SJSA1 (cell line): ENCODE measurements around the gene SLC9A9. TPM values are rescaled to one million over a fixed set of nuclear protein-coding genes. Genes with fewer than 3 reads are reported as not detected.
A peak's percentile ranks its signal among the peaks of the same experiment; 100 is the strongest.

Experiments used
- DNase-seq, 2 experiments: peaks; one replicate each; pipeline ENCODE4 v3.0.0-alpha.2; 2015 to 2020; ENCODE audit warnings: low spot score in 2 of 2, low read depth in 1 of 2
- H3K27ac ChIP-seq: fragments of 250-450 bp; sonication (Bioruptor Pico); 2 replicates; pipeline ENCODE4 v1.5.1; 2020; ENCODE audit warnings: mild to moderate bottlenecking, moderate library complexity
- H3K27me3 ChIP-seq: fragments of 250-450 bp; sonication (Bioruptor Pico); replicated peaks from 2 replicates; pipeline ENCODE4 v1.5.1; 2020; ENCODE audit warnings: mild to moderate bottlenecking, moderate library complexity
- H3K36me3 ChIP-seq: fragments of 250-450 bp; sonication (Bioruptor Pico); 2 replicates; pipeline ENCODE4 v1.5.1; 2020; ENCODE audit warnings: mild to moderate bottlenecking
- H3K4me1 ChIP-seq: fragments of 250-450 bp; sonication (Bioruptor Pico); replicated peaks from 2 replicates; pipeline ENCODE4 v1.6.1; 2021; ENCODE audit warnings: mild to moderate bottlenecking
- H3K4me3 ChIP-seq: fragments of 250-450 bp; sonication (Bioruptor Pico); 2 replicates; pipeline ENCODE4 v1.5.1; 2020; ENCODE audit warnings: mild to moderate bottlenecking
- H3K9me3 ChIP-seq: fragments of 250-450 bp; sonication (Bioruptor Pico); replicated peaks from 2 replicates; pipeline ENCODE4 v1.5.1; 2020; ENCODE audit warnings: mild to moderate bottlenecking
- total RNA-seq: library from RNA; depleted of rRNA; stranded (reverse); fragments of >200 nt; shearing (Covaris generic); gene quantifications from 2 replicates; pipeline ENCODE4 v1.2.3, GENCODE V29; 2014

The SLC9A9 gene
- total RNA-seq, 1 experiment from 2014 or later, result 0.05 TPM

- H3K27me3 ChIP-seq, result no peaks in the 10 kb centered on the region
- H3K36me3 ChIP-seq, result no peaks in the 10 kb centered on the region
- H3K27ac ChIP-seq, result no peak overlapping the region
- DNase-seq, result no peak
- H3K9me3 ChIP-seq, result no peaks in the 10 kb centered on the region
- no peak overlapping the region for H3K4me3 ChIP-seq
- H3K4me1 ChIP-seq, result peaks cover 23% of the 10 kb centered on the region
Measured at GRCh38 chr3:143243686-143244085, 604.6 kb downstream of the SLC9A9 start.

GRCh38 chr3:143242691-143243090, 605.6 kb downstream of the SLC9A9 start:
- Histone ChIP-seq H3K9me3 (no peaks in the 10 kb centered on the region), H3K27ac (no peak overlapping the region)
- DNase-seq, result no peak

GRCh38 chr3:143242101-143242500, 606.2 kb downstream of the SLC9A9 start:
- DNase-seq, result no peak
- Histone ChIP-seq H3K27me3 (no peaks in the 10 kb centered on the region), H3K9me3 (no peaks in the 10 kb centered on the region), H3K4me3 (no peak overlapping the region), H3K27ac (no peak overlapping the region), H3K36me3 (no peaks in the 10 kb centered on the region), H3K4me1 (peaks cover 36% of the 10 kb centered on the region)

More at GRCh38 chr3:143242691-143243090, 605.6 kb downstream of the SLC9A9 start:
- Histone ChIP-seq H3K4me1 (peaks cover 33% of the 10 kb centered on the region), H3K27me3 (no peaks in the 10 kb centered on the region), H3K36me3 (no peaks in the 10 kb centered on the region), H3K4me3 (no peak overlapping the region)

- H3K36me3 ChIP-seq, result no peaks in the 10 kb centered on the region
- no peak overlapping the region for H3K27ac ChIP-seq
- DNase-seq, result no peak
- H3K4me3 ChIP-seq, result no peak overlapping the region
- H3K9me3 ChIP-seq, result no peaks in the 10 kb centered on the region
- H3K27me3 ChIP-seq, result no peaks in the 10 kb centered on the region
- peaks cover 40% of the 10 kb centered on the region for H3K4me1 ChIP-seq
Measured at GRCh38 chr3:143241481-143241951, 606.8 kb downstream of the SLC9A9 start.

GRCh38 chr3:143240886-143241285, 607.4 kb downstream of the SLC9A9 start:
- peak in 1 of 2 experiments; percentile 9 for DNase-seq
- H3K36me3 ChIP-seq, result no peaks in the 10 kb centered on the region
- no peaks in the 10 kb centered on the region for H3K9me3 ChIP-seq
- no peaks in the 10 kb centered on the region for H3K27me3 ChIP-seq
- H3K4me1 ChIP-seq, result peaks cover 47% of the 10 kb centered on the region
- H3K27ac ChIP-seq, result no peak overlapping the region
- no peak overlapping the region for H3K4me3 ChIP-seq

GRCh38 chr3:143239031-143239430, 609.2 kb downstream of the SLC9A9 start:
- Histone ChIP-seq H3K9me3 (no peaks in the 10 kb centered on the region), H3K4me3 (no peak overlapping the region), H3K27ac (peak overlapping the region; percentile 62), H3K36me3 (no peaks in the 10 kb centered on the region), H3K4me1 (peaks cover 63% of the 10 kb centered on the region), H3K27me3 (no peaks in the 10 kb centered on the region)
- DNase-seq, result peak in 1 of 2 experiments; percentile 75

GRCh38 chr3:143237077-143237627, 611.1 kb downstream of the SLC9A9 start:
- peaks cover 63% of the 10 kb centered on the region for H3K4me1 ChIP-seq
- H3K4me3 ChIP-seq, result no peak overlapping the region
- peak; percentile 79 to 95 for DNase-seq
- H3K27me3 ChIP-seq, result no peaks in the 10 kb centered on the region
- H3K36me3 ChIP-seq, result no peaks in the 10 kb centered on the region
- peak overlapping the region; percentile 61 for H3K27ac ChIP-seq
- H3K9me3 ChIP-seq, result no peaks in the 10 kb centered on the region

- Histone ChIP-seq H3K9me3 (no peaks in the 10 kb centered on the region), H3K27me3 (no peaks in the 10 kb centered on the region), H3K36me3 (no peaks in the 10 kb centered on the region), H3K4me1 (peaks cover 63% of the 10 kb centered on the region), H3K27ac (peak overlapping the region; percentile 61), H3K4me3 (no peak overlapping the region)
- no peak for DNase-seq
Measured at GRCh38 chr3:143236226-143236964, 611.9 kb downstream of the SLC9A9 start.

- Histone ChIP-seq H3K9me3 (no peaks in the 10 kb centered on the region), H3K27me3 (no peaks in the 10 kb centered on the region), H3K36me3 (no peaks in the 10 kb centered on the region), H3K4me3 (no peak overlapping the region), H3K4me1 (peaks cover 58% of the 10 kb centered on the region), H3K27ac (no peak overlapping the region)
- DNase-seq, result no peak
Measured at GRCh38 chr3:143235614-143236204, 612.6 kb downstream of the SLC9A9 start.

GRCh38 chr3:143234526-143234925, 613.7 kb downstream of the SLC9A9 start:
- no peaks in the 10 kb centered on the region for H3K36me3 ChIP-seq
- H3K4me1 ChIP-seq, result peaks cover 49% of the 10 kb centered on the region
- peak overlapping the region; percentile 2; the same call in 1 of the 2 replicates for H3K27ac ChIP-seq
- H3K4me3 ChIP-seq, result no peak overlapping the region
- peak in 1 of 2 experiments; percentile 21 for DNase-seq
- H3K9me3 ChIP-seq, result no peaks in the 10 kb centered on the region
- H3K27me3 ChIP-seq, result no peaks in the 10 kb centered on the region

GRCh38 chr3:143232981-143233380, 615.3 kb downstream of the SLC9A9 start:
- no peaks in the 10 kb centered on the region for H3K36me3 ChIP-seq
- H3K4me3 ChIP-seq, result no peak overlapping the region
- H3K9me3 ChIP-seq, result no peaks in the 10 kb centered on the region
- peaks cover 34% of the 10 kb centered on the region for H3K4me1 ChIP-seq
- no peak overlapping the region for H3K27ac ChIP-seq
- no peaks in the 10 kb centered on the region for H3K27me3 ChIP-seq
- DNase-seq, result no peak

GRCh38 chr3:143228405-143228804, 619.9 kb downstream of the SLC9A9 start:
- H3K27ac ChIP-seq, result no peak overlapping the region
- H3K27me3 ChIP-seq, result no peaks in the 10 kb centered on the region
- no peak for DNase-seq
- H3K9me3 ChIP-seq, result no peaks in the 10 kb centered on the region
- H3K4me1 ChIP-seq, result no peaks in the 10 kb centered on the region
- no peaks in the 10 kb centered on the region for H3K36me3 ChIP-seq
- H3K4me3 ChIP-seq, result no peak overlapping the region

- Histone ChIP-seq H3K9me3 (no peaks in the 10 kb centered on the region), H3K27ac (no peak overlapping the region), H3K4me1 (no peaks in the 10 kb centered on the region), H3K36me3 (no peaks in the 10 kb centered on the region), H3K27me3 (no peaks in the 10 kb centered on the region), H3K4me3 (no peak overlapping the region)
- DNase-seq, result no peak
Measured at GRCh38 chr3:143226678-143227291, 621.5 kb downstream of the SLC9A9 start.

GRCh38 chr3:143224716-143225115, 623.6 kb downstream of the SLC9A9 start:
- no peak for DNase-seq

More at GRCh38 chr3:143224716-143225115, 623.6 kb downstream of the SLC9A9 start:
- no peaks in the 10 kb centered on the region for H3K27me3 ChIP-seq
- no peak overlapping the region for H3K27ac ChIP-seq
- no peaks in the 10 kb centered on the region for H3K9me3 ChIP-seq
- H3K36me3 ChIP-seq, result no peaks in the 10 kb centered on the region
- H3K4me1 ChIP-seq, result no peaks in the 10 kb centered on the region
- no peak overlapping the region for H3K4me3 ChIP-seq
